ENCODE results near the gene PIK3R1.

- TF ChIP-seq CTCF (IDR thresholded peaks at IDR 0.05) = no peak
- TF ChIP-seq POLR2A (IDR thresholded peaks at IDR 0.05) = no peak
Observed at GRCh38 chr5:68319706-68320412, 104.3 kb downstream of the PIK3R1 start.

Data from esophagus squamous epithelium (tissue), 4 donors.